IPS-18c (cell line): ENCODE results near the gene IGSF5.

Experiments used
- H3K4me3 ChIP-seq: 2 replicates; pipeline ENCODE4 v1.7.0; 2013; ENCODE audit warnings: low read depth, mild to moderate bottlenecking, low read length, moderate library complexity; ENCODE audit not compliant: insufficient read depth
- H3K9me3 ChIP-seq: one replicate; pipeline ENCODE4 v1.6.1; 2013; ENCODE audit warnings: mild to moderate bottlenecking, low read length, moderate library complexity; ENCODE audit not compliant: control insufficient read depth, insufficient read depth

IGSF5 gene

GRCh38 chr21:39845571-39846130, 100.7 kb downstream of the IGSF5 start:
- Histone ChIP-seq H3K4me3 (no peak overlapping the region), H3K9me3 (peaks cover 5% of the 10 kb centered on the region)

- H3K4me3 ChIP-seq: no peak overlapping the region
- peaks cover 7% of the 10 kb centered on the region for H3K9me3 ChIP-seq
These were observed 102.9 kb downstream of the IGSF5 start for GRCh38 chr21:39847877-39848276.

GRCh38 chr21:39849014-39849655, 104.2 kb downstream of the IGSF5 start:
- H3K9me3 ChIP-seq: peaks cover 7% of the 10 kb centered on the region
- no peak overlapping the region for H3K4me3 ChIP-seq

GRCh38 chr21:39850333-39850732, 105.3 kb downstream of the IGSF5 start:
- peaks cover 10% of the 10 kb centered on the region for H3K9me3 ChIP-seq

GRCh38 chr21:39851002-39851618, 106.1 kb downstream of the IGSF5 start:
- Histone ChIP-seq H3K4me3 (no peak overlapping the region), H3K9me3 (peaks cover 10% of the 10 kb centered on the region)

More at GRCh38 chr21:39850333-39850732, 105.3 kb downstream of the IGSF5 start:
- H3K4me3 ChIP-seq: no peak overlapping the region
